GM12878 (cell line): ENCODE results near the gene EIF2D. TPM values are rescaled to one million over a fixed set of nuclear protein-coding genes. Genes with fewer than 3 reads are reported as not detected.
A peak's percentile ranks its signal among the peaks of the same experiment; 100 is the strongest.

ENCODE experiments used
- BHLHE40 ChIP-seq, 2 experiments: fragments of 450-650 bp in 1 of 2; IDR thresholded peaks; 2 replicates each; pipeline ENCODE4 v1.6.1; 2011 to 2017; ENCODE audit warnings: low read depth in 2 of 2, borderline replicate concordance in 1 of 2, improper control_type of control experiment in 1 of 2, low read length in 1 of 2, mild to moderate bottlenecking in 1 of 2
- ESRRA ChIP-seq: IDR thresholded peaks from 2 replicates; pipeline ENCODE4 v1.6.1; 2012; ENCODE audit warnings: mild to moderate bottlenecking, low read length, improper control_type of control experiment
- GABPA ChIP-seq: IDR thresholded peaks from 2 replicates; pipeline ENCODE4 v1.6.1; 2014; ENCODE audit warnings: antibody characterized with exemption, low read depth, mild to moderate bottlenecking, inconsistent platforms
- MXI1 ChIP-seq: fragments of 150-350 bp; IDR thresholded peaks from 2 replicates; pipeline ENCODE4 v1.6.1; 2011; ENCODE audit warnings: low read depth, mild to moderate bottlenecking, inconsistent platforms, low read length, improper control_type of control experiment
- NFXL1 ChIP-seq: fragments of 450-650 bp; IDR thresholded peaks from 2 replicates; pipeline ENCODE4 v1.6.1; 2017; ENCODE audit warnings: antibody characterized with exemption, mild to moderate bottlenecking, borderline replicate concordance
- POU2F2 ChIP-seq: IDR thresholded peaks from 3 replicates; pipeline ENCODE4 v1.6.1; 2011; ENCODE audit warnings: low read depth, mild to moderate bottlenecking, low read length, borderline replicate concordance
- RAD21 ChIP-seq: IDR thresholded peaks from 2 replicates; pipeline ENCODE4 v1.6.1; 2011; ENCODE audit warnings: mild to moderate bottlenecking, low read depth, low read length, moderate library complexity; ENCODE audit not compliant: insufficient read depth
- RELA ChIP-seq: fragments of 450-650 bp; IDR thresholded peaks from 2 replicates; pipeline ENCODE4 v1.8.0; 2014; ENCODE audit warnings: borderline replicate concordance; ENCODE audit not compliant: partially characterized antibody
- RFX5 ChIP-seq: IDR thresholded peaks from 2 replicates; pipeline ENCODE4 v1.6.1; 2011; ENCODE audit warnings: low read depth, low read length, improper control_type of control experiment
- SIN3A ChIP-seq: IDR thresholded peaks from 2 replicates; pipeline ENCODE4 v1.6.1; 2012; ENCODE audit warnings: low read depth, low read length, improper control_type of control experiment
- SMARCA5 ChIP-seq: fragments of 450-650 bp; IDR thresholded peaks from 2 replicates; pipeline ENCODE4 v1.6.1; 2017; ENCODE audit warnings: mild to moderate bottlenecking
- SRF ChIP-seq, 2 experiments: IDR thresholded peaks; 2 replicates each; pipeline ENCODE4 v1.6.1; 2011; ENCODE audit warnings: low read depth in 2 of 2, low read length in 2 of 2, mild to moderate bottlenecking in 1 of 2, moderate library complexity in 1 of 2
- ZNF207 ChIP-seq: fragments of 450-650 bp; IDR thresholded peaks from 2 replicates; pipeline ENCODE4 v1.6.1; 2014; ENCODE audit warnings: antibody characterized with exemption, mild to moderate bottlenecking, borderline replicate concordance
- polyA plus RNA-seq, 11 experiments: library from polyadenylated mRNA; depleted of rRNA in 4 of 11; unstranded in 6 of 11; stranded (reverse) in 5 of 11; fragments of >200 nt; fragmentation: Nextera tagmentation in 4 of 11; fragmentation: Illumina TruSeq in 1 of 11; extraction: Ambion mirVana in 4 of 11; extraction: Trizol in 1 of 11; gene quantifications; 1 replicate in 1 of 11; 2 replicates in 10 of 11; pipeline versions ENCODE4 v1.2.1 to v1.2.3, GENCODE V29; 2011 to 2016; ENCODE audit warnings: inconsistent platforms in 2 of 11, missing spikeins in 2 of 11, low read depth in 1 of 11
- total RNA-seq, 4 experiments: library from RNA; depleted of rRNA in 3 of 4; stranded (reverse); fragments of >200 nt in 3 of 4; fragmentation: Illumina TruSeq in 1 of 4; extraction: Trizol in 1 of 4; gene quantifications; 2 replicates each; pipeline versions ENCODE4 v1.2.1 to v1.2.3, GENCODE V29; 2013 to 2021
- TF ChIP-seq, protein P1 (sequence below): IDR thresholded peaks from 2 replicates; pipeline ENCODE4 v1.6.1; 2012; ENCODE audit warnings: low read depth, low read length, improper control_type of control experiment
- TF ChIP-seq, protein P2 (sequence below): fragments of 450-650 bp; formaldehyde crosslinking; IDR thresholded peaks from 2 replicates; pipeline ENCODE4 v1.4.0; 2020; ENCODE audit warnings: mild to moderate bottlenecking, moderate library complexity
- TF ChIP-seq, protein P3 (sequence below): IDR thresholded peaks from 2 replicates; pipeline ENCODE4 v1.6.1; 2012; ENCODE audit warnings: low read depth, low read length, improper control_type of control experiment
- TF ChIP-seq, protein P4 (sequence below): fragments of 450-650 bp; IDR thresholded peaks from 2 replicates; pipeline ENCODE4 v1.6.1; 2017; ENCODE audit warnings: low read depth, mild to moderate bottlenecking, moderate library complexity
- TF ChIP-seq, protein P5 (sequence below), 3 experiments: IDR thresholded peaks in 2 of 3; conservative IDR thresholded peaks in 1 of 3; 2 replicates each; pipeline ENCODE4 v1.5.1; 2011; ENCODE audit warnings: low read depth in 3 of 3, low read length in 3 of 3, mild to moderate bottlenecking in 3 of 3, control low read depth in 2 of 3, moderate library complexity in 2 of 3, inconsistent platforms in 1 of 3, mixed read lengths in 1 of 3; ENCODE audit not compliant: control insufficient read depth in 2 of 3, insufficient read depth in 1 of 3; ENCODE audit errors: extremely low read depth in 1 of 3
- TF ChIP-seq, protein P6 (sequence below): IDR thresholded peaks from 2 replicates; pipeline ENCODE4 v1.6.1; 2011; ENCODE audit warnings: low read depth, mild to moderate bottlenecking, low read length, moderate library complexity, borderline replicate concordance; ENCODE audit errors: extremely low read depth

The EIF2D gene
- total and polyA plus RNA-seq, 10 of the 15 experiments (the other 5 are each of a cell fraction or from before 2014, with no cell fraction given): 65.2 to 133 (median 79.0) TPM

DNA sequence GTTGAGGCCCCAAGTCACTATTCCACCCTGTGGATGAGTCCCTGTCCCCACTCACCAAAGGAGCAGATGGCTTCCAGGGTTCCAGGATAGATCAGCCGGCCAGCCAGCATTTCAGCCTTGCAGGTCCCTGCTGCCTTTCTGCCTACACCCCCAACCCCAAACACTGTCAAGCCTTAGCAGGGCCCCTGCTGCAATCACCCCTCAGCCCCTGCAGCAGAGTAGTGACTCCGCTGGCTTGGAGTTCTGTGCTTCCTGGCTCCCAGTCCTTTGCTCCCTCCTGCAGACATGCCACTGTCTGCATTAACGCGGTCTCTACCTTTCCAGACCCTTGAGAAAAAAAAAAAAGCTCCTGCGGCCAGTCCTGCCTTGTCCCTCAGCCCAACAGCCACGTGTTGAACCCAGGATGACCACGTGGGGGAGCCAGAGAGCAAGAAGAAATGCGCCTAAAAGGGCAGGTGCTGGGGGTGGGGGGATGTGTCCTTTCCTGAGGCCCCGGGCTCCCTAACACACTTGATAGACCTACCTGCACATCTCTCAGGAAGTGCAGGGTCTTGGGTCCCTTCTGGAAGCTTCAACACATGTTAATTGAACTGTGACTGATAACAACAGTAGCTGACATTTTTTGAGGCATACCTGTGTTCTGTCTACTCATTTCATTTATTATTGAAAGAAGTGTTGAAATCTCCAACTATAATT, 67.6 kb downstream of the EIF2D start (continued):
- TF ChIP-seq, protein P1, sequence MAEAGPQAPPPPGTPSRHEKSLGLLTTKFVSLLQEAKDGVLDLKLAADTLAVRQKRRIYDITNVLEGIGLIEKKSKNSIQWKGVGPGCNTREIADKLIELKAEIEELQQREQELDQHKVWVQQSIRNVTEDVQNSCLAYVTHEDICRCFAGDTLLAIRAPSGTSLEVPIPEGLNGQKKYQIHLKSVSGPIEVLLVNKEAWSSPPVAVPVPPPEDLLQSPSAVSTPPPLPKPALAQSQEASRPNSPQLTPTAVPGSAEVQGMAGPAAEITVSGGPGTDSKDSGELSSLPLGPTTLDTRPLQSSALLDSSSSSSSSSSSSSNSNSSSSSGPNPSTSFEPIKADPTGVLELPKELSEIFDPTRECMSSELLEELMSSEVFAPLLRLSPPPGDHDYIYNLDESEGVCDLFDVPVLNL: no peak
- TF ChIP-seq ZNF207 (peak; percentile 47; the same call in 1 of the 2 replicates), NFXL1 (no peak), RFX5 (no peak), POU2F2 (peak; percentile 47; the same call in 1 of the 3 replicates), RAD21 (peak; percentile 98), RELA (no peak), SIN3A (no peak), BHLHE40 (IDR thresholded peaks at IDR 0.05; ENCODE audit: borderline replicate concordance in 1 of 2, low read depth in 2 of 2, low read length in 1 of 2) (peak; percentile 34 to 35; a peak in 2 of 4 replicates), SMARCA5 (peak; percentile 38; the same call in 1 of the 2 replicates), ESRRA (no peak), SRF (IDR thresholded peaks at IDR 0.05; ENCODE audit: low read depth in 2 of 2, low read length in 2 of 2) (peak in 1 of 2 experiments; percentile 19; a peak in 1 of 4 replicates), MXI1 (0 out of 2 replicates have a peak, but pooled peaks have one; percentile 50), GABPA (no peak)
- TF ChIP-seq, protein P2, sequence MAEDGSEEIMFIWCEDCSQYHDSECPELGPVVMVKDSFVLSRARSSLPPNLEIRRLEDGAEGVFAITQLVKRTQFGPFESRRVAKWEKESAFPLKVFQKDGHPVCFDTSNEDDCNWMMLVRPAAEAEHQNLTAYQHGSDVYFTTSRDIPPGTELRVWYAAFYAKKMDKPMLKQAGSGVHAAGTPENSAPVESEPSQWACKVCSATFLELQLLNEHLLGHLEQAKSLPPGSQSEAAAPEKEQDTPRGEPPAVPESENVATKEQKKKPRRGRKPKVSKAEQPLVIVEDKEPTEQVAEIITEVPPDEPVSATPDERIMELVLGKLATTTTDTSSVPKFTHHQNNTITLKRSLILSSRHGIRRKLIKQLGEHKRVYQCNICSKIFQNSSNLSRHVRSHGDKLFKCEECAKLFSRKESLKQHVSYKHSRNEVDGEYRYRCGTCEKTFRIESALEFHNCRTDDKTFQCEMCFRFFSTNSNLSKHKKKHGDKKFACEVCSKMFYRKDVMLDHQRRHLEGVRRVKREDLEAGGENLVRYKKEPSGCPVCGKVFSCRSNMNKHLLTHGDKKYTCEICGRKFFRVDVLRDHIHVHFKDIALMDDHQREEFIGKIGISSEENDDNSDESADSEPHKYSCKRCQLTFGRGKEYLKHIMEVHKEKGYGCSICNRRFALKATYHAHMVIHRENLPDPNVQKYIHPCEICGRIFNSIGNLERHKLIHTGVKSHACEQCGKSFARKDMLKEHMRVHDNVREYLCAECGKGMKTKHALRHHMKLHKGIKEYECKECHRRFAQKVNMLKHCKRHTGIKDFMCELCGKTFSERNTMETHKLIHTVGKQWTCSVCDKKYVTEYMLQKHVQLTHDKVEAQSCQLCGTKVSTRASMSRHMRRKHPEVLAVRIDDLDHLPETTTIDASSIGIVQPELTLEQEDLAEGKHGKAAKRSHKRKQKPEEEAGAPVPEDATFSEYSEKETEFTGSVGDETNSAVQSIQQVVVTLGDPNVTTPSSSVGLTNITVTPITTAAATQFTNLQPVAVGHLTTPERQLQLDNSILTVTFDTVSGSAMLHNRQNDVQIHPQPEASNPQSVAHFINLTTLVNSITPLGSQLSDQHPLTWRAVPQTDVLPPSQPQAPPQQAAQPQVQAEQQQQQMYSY: no peak
- TF ChIP-seq, protein P3, sequence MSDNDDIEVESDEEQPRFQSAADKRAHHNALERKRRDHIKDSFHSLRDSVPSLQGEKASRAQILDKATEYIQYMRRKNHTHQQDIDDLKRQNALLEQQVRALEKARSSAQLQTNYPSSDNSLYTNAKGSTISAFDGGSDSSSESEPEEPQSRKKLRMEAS: peak; percentile 94
- TF ChIP-seq, protein P4, sequence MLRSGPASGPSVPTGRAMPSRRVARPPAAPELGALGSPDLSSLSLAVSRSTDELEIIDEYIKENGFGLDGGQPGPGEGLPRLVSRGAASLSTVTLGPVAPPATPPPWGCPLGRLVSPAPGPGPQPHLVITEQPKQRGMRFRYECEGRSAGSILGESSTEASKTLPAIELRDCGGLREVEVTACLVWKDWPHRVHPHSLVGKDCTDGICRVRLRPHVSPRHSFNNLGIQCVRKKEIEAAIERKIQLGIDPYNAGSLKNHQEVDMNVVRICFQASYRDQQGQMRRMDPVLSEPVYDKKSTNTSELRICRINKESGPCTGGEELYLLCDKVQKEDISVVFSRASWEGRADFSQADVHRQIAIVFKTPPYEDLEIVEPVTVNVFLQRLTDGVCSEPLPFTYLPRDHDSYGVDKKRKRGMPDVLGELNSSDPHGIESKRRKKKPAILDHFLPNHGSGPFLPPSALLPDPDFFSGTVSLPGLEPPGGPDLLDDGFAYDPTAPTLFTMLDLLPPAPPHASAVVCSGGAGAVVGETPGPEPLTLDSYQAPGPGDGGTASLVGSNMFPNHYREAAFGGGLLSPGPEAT: 0 out of 2 replicates have a peak, but pooled peaks have one; percentile 31
- TF ChIP-seq, protein P5, sequence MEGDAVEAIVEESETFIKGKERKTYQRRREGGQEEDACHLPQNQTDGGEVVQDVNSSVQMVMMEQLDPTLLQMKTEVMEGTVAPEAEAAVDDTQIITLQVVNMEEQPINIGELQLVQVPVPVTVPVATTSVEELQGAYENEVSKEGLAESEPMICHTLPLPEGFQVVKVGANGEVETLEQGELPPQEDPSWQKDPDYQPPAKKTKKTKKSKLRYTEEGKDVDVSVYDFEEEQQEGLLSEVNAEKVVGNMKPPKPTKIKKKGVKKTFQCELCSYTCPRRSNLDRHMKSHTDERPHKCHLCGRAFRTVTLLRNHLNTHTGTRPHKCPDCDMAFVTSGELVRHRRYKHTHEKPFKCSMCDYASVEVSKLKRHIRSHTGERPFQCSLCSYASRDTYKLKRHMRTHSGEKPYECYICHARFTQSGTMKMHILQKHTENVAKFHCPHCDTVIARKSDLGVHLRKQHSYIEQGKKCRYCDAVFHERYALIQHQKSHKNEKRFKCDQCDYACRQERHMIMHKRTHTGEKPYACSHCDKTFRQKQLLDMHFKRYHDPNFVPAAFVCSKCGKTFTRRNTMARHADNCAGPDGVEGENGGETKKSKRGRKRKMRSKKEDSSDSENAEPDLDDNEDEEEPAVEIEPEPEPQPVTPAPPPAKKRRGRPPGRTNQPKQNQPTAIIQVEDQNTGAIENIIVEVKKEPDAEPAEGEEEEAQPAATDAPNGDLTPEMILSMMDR (IDR thresholded peaks at IDR 0.05 in 2 of 3, conservative IDR thresholded peaks at IDR 0.05 in 1 of 3; ENCODE audit: control insufficient read depth in 2 of 3, extremely low read depth in 1 of 3, insufficient read depth in 1 of 3, low read depth in 3 of 3, low read length in 3 of 3): peak; percentile 86 to 91 (median 88)
- TF ChIP-seq, protein P6, sequence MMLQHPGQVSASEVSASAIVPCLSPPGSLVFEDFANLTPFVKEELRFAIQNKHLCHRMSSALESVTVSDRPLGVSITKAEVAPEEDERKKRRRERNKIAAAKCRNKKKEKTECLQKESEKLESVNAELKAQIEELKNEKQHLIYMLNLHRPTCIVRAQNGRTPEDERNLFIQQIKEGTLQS: 0 out of 2 replicates have a peak, but pooled peaks have one; percentile 14
